Stimulated activated CD4-positive, alpha-beta T cell treated with anti-CD3 and anti-CD28 coated beads, Interleukin-12 subunit alpha, Interleukin-12 subunit beta, amount 100 ng/mL, for 4 hours (primary cell): Measurements from ENCODE around the gene DLX3.

ENCODE experiments used
- DNase-seq: peaks from one replicate; pipeline ENCODE4 v3.0.0-alpha.2; 2020

DLX3 gene

DNA sequence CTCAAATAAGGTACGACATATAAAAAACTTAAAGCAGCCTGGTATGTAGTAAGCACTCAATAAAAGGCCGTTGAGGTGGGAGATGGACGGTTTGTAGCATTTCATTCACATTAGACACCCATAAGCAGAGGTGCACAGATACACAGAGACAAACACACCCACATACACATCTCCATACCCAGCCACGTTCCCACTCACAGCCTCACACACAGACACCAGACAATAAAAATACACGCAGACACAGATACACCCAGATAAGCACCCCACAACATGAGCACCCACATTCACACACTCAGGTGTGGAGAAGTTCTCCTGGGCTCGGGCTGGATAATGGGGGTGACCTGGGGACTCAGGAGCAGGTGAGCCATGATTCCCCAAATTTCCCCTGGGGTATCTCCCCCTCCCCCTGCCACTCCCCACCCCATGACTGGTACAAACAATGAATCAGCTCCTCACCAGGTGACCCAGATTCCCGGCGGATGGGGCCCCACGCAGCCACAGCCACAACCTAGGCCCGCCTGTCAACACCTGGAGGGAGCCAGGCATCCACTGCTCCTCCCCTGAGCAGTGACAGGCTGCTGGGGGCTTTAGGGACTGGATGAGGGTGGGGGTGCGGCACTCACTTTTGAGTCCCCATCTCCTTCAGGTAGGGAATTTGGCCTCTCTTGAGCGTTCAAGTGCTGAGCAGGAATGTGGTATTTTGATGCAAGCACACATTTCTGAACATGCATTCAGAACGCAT is 2.7 kb downstream of the DLX3 start:
- DNase-seq, result no peak

DNA sequence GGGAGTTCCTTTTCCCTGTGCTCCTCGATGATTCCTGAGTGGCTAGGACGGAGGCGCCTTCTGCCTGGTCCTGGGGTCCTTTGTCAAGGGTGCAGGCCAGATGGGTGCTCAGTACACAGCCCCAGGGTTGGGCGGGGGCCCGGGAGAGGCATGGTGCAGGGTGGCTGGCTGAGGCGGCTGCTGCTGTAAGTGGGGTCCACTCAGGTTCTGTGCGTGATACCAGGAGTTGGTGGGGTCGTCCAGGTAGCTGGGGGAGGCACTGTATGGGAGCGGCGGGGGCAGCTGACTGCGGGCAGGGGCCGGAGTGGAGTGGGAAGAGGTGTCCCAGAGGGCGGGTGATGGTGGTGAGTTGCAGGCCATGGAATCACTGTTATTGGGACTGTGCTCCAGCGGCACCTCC is 3.6 kb downstream of the DLX3 start:
- no peak for DNase-seq

DNA sequence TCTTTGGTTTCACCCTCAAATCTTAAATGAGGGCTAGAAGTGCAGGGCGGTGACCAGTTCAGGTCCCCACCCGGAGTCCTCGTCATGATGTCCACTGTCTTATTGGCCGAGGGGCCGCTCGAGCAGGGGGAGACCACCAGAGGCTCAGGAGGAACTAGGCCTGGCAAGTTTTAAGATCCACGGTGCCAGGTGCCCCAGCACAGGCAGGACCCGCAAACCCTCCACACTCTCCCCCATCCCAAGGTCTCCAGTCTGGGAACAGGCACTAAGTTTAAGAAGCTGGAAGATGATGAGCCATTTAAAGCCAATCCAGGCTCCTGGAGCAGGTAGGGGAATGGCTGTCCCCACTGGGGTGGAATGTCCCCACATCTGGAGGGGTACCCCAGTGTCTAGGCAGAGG is 4.1 kb downstream of the DLX3 start:
- DNase-seq, result no peak

DNA sequence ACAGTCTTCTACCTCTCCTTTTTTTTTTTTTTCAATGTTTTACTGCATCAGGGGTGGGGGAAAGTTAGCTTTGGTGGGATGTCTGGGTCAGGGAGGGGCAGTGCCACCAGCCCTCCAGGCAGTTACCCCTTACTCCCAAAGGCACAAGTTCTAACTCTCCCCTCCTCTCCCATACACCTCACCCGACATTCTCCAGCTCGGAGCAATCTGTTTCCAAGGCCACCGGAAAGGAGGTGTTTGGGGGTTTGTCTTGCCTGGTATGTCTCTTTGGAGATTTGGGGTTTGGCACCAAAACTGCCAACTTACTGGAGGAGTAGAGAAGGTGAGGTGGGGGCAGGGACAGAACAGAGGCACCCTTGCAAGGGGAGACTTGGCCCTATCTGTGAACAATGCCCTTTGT is 4.7 kb downstream of the DLX3 start:
- no peak for DNase-seq

DNA sequence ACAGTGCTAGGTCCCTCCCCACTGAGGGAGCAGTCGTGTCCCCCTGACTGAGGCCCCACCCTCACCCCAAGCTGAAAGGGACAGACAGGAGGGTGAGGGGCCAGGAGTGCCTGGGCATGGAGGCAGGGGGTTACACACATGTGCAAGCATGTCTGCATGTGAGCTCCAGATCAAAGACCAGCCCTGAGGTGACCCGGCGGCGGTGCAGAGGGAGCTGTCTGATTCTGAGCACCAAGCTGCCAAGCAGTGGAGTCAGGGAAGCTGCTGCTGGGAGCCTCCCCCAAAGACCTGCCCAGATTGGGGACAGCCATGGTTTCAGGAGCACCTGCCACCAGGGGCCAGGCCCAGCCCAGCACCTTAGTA is 5.5 kb downstream of the DLX3 start:
- no peak for DNase-seq

DNA sequence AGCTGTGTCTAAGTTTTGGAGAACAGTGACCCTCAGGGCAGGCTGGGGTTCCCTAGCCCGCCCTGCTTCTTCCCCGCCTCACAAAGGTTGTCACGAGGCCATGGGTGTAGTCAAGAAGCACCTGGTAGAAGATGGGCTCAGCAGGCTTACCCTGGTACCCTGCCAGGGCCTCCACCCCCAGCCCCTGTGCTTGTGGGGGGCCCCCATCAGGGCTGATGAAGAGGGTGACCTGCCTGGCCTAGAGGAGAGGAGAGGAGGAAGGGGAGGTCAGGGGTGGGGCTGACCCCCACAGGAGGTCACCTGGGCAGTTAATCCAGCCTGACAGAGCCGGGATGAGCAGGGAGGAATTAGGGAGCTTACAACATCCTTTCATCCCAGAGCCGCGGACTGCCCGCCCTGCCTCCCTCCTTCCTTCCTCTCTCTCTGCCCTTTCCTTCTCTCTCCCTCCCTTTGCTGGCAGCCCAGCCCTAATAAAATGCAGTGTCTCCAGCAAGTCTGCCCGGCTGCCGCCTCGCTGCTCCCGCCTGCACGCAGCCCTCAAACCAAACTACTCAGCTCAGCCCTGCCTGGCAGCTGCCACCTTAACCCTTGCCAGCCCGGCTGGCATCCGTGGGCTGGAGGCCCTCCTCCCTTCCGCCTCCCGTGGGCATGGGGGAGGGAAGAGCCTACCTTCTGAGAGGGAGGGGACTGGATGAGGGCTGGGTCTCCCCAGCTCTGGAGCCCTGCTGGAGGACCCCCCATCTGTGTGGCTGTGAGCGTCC is 7.2 kb downstream of the DLX3 start:
- no peak for DNase-seq

DNA sequence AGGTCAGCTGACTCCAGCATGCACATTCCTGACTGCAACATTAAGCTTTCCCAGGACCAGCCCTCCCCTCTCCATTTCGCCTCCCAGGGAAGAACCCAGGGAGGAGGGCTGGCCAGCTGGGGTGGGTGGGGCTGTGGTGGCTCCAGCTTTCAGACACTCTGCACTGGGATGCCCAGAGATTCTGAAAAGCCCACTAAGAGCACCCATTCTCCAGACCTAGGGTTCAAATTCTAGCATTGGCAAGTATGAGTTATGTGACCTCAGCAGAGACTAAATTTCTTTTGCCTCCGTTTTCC is 7.8 kb downstream of the DLX3 start:
- no peak for DNase-seq

DNA sequence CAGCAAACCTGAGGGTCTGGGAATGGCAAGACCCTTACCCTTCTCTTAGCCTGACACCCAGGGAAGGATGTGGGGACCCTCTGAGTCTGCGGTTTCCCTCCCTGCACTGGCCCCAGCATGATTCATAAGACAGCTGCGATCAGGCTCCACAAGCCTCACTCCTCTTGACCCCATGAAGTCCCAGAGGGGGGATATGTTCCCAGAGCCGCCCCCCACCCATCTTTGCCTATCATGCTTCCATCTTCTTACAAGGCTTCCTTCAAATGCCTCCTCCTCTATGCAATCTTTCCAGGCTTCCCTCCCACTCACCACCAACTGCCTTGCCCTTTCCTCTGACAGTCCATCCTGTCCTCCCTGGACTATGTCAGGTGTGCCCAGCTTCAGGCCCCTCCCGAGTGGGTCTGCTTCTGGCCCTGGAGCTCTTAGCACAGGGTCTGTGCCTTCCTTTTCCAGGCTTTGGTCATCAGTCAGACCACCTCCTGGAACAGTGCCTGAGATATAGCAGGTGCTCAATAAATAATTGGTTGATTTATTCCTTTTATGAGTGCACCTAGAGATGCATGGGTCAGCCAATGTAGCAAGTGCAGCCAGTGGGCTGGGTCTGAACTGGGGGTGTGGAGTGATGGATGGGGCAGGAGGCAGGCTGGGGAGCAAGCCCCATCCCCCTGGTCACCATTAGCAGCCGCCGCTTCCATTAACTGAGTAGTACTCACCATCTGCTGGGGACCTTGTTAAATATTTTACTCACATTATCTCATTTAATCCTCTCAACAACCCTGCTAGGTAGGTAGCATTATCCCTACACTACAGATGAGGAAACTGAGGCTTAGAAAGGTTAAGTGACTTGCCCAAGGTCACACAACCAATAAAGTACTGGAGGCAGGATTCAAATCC is 8.4 kb downstream of the DLX3 start:
- DNase-seq, result no peak

DNA sequence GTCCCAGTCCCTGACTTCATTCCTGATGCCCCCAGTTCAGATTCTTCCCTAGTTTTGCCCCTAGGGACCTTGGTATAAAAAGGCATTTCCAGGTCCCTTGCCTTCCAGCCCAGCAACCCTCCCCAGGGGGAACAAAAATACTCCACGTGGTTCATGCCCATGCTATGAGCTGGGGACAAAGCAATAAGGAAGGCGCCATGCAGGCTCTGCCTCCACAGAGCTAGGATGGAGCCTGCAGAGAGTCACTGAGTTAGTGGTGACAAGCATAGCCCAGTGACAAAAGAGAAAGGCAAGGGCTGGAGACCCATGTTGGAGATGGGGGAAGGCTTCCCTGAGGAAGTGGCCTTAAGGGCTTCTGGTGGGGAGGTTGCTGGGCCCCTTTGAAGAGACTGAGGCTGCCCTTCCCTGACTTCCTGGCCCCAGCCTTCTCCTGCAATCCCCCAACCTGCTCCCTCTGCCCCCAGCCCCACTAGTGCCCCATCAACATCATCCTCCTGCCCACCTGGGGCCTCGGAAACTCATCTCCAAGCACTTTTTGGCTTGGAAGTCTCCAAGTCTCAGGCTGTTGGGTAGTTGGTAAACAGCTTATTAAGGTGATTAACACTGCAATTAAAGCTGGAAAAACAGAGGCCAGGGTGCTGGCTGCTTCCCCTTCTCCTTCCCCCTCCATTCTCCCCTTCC is 9.6 kb downstream of the DLX3 start:
- DNase-seq, result no peak

DNA sequence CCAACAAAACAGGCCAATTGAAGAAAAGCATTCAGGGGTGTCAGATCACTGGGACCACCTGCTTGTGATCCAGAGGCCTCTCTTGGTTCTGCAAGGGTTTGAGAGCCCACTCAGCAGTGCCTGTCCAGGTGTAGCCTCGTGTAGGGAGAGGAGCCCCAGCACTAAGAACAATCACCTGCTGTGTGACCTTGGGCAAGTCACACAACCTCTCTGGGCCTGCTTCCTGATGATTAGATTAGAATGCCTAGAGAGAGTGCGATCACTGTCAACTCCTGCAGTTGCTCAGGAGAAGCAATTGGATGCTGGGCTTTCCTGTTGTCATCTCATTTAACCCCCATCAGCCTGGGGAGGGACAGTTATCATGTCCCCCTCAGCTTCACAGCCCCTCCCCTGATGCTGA is 10.2 kb downstream of the DLX3 start:
- no peak for DNase-seq

DNA sequence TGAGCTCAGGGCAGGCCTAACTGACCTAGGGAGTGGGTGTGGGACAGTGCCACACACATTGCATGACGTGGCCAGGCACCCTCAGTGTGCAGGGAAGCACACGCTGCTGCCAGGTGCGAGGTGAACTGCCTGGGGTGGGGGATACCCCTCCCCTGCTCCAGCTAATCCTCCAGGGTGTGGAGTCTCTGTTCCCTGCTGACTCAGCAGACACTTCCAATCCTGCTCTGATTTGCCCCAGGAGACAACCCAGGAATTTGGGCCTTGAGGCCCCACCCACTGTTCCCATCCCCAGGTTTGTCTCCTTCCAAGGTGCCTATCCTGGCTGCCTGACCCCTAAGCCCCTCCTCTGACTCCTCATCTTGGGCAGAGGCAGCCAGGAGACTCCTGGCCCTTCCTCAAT is 10.7 kb downstream of the DLX3 start:
- no peak for DNase-seq

DNA sequence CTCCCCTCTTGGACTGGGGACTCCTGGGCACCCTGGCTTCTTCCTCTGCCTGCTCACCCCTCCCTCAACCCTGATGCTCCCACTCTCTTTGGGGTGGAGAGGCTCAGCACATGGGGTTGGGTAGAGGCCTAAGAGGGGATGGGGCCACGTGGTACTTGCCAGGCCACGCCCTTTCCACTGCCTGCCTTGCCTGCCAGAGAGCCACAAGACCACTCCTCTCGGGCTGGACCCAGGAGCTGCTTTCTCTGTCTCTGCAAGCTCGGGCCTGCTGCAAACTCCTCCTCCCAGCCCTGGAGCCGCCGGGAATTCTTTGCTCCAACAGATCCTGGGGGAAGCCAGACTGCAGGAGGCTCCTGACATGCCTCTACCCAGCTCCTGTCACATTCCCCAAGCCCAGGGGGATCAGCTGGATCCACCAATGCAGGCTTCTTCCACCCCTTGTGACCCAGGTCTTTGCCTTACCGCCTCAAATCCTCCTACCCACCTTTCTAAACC is 14.3 kb downstream of the DLX3 start:
- DNase-seq, result no peak

DNA sequence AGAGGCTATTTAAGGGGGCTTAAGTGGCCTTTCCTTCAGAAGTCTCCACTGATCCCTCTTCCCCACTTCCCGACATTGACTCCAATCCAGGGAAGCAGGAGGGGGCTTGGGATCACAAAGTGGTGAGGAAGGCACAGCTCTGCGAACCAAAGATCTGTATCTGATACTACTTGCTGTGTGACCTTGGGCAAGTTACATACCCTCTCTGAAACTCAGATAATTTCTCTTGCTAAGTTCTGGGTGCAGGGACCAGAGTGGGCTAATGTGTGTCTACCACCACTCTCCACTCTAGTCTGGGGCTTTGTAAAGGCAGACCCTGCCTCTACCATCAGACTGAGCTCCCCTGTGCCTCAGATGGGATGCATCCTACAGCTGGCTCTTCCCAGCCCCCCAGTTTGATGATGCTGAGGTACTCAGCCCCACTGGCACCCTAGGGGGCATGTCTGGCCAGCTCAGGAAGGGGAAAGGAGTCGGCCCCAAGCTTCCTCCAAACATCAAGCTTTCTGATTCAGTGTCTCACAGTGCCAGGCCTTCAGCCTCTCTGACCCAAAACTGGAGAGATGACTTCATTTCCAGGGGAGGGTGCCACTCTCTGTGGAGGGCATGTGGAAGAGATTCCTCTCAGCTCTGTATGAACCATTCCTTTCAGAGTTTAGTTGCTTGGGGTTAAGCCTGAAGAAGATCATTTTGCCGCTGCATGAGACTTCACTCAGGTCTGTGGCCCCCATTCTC is 15.1 kb downstream of the DLX3 start:
- DNase-seq, result no peak

DNA sequence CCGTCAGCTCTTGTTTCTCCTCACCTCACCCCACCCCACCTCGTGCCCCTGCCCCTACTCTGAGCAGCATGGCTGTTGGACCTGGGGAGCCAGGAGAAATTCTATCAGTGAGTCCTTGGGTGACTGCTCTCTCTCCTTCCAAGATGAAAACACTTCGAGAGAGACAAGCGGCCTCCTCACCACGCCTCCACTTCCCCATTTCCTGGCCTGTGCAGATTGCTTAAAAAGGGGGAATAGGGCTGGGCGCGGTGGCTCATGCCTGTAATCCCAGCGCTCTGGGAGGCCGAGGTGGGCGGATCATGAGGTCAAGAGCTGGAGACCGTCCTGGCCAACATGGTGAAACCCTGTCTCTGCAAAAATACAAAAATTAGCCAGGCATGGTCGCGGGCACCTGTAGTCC is 16.5 kb downstream of the DLX3 start:
- no peak for DNase-seq

DNA sequence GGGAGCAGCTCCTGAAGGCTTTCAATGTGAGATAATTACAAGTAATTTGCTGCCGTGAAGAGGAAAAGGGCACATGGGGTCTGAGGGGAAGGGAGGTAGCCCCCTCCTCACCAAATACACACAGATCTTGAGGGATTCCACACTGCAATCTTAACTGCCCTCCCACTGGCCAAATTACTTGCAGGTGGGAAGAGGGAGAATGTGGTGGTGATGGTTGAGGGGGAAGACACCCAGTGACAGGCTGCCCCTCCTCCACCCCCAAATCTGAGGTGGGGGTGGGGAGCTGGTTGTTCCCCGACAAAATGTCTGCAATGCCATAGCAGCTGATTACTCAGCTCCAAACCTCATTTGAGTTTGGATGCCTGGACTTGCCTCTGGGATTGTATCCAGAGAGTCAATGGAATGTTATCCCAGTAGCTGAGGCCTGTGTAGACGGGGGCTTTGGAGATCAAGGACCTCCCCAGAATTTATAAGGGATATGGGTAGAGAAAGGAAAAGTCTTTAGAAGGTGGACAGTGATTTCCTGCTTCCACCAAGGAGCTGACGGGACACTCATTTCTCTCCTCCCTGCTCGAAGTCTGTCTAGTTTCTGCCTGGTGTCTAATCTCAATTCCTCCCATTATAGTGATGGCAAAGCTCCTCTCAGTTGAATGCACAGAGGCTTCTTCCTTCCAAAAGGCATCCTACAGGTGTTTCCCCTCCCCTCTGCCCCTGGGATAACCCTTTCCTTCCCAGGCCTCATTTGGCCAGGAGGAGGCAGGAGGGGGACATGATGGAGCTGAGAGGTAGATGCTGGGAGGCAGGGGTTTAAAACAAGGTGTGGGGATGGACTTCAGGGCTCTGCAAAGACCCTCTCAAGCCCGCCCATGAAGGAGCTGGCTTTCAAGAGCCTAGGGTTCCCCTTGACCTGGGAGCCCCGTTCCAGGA is 17.3 kb downstream of the DLX3 start:
- DNase-seq, result no peak

DNA sequence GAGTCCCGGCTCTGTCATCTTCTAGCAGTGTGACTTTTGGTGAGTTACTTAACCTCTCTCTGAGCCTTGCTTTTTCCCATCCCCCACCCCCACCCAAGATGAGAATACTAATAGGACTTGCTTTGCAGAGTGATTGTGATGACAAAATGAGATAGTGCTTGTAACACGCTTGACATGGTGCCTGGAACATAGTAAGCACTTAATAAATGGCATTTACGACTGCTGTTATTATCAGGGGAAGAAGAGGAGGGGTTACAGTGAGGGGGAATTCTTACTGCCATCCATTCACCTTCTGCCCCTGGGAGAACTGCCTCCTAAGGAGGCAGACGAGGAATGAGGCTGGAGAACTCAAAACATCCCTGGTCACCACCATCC is 18.2 kb downstream of the DLX3 start:
- DNase-seq, result no peak

DNA sequence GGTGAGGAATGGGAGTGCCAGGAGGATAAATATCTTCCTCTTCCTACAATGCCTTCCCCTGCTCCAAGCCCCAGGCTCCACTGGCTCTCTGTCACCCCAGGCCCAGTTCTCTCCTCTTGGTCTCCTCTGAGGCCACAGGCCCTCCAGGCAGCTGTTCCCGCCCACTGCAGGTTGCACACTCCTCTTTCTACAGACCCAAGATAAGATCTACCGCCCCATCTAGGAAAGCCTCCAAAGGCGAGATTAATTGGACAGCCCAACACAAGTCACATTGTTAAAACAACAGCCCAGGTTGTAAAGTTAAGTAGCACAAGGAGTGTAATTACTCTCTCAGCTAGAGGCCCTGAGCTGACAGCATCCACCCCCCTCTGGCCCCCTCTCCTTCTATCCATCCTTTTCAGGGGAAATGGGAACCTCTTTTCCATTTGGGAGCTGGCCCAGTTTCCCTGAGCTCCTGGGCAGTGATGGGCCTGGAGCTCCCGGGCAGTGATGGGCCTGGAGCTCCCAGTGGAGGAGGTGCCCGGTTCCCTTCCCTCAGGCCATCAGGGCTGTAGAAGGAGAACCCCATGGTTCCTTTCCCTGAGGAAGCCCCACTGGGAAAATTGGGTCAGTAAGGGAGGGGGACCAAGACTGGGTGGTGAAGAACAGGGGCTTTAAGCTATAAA is 18.7 kb downstream of the DLX3 start:
- DNase-seq, result no peak

DNA sequence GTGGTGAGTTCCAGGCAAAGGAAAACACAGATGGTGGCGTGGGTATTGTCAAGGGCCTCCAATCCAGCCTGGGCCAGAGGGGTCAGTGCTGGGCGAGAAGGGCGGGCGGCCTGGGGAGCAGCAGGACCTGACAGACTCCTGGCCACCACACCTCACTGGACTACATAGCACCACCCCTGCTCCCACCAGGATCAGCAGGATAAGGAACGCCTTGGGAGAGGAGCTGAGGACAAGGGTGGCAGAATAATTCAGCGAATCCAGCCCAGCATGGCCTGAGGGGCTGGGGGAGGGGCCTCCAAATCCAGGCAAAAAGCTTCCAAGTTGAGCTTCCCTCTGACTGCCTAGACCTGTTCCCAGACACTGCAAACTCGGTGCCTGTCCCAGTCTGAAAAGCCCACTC is 19.5 kb downstream of the DLX3 start:
- DNase-seq, result no peak

DNA sequence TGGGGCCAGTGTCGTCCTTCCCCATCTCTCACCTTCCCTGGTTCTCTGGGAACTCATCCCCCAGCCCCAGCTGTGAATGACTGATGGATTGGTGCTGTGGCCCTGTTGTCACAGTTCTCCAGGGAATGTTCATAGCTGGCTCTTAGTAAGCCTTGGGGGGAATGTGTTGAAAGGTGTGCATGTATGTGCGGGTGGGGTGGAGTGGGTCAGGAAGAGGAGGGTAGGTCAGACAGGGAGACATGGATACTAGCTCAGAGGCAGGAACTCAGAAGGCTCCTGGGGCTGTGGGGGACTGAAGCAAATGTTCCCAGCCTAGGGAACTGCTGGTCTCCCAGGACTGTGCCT is 21.8 kb downstream of the DLX3 start:
- no peak for DNase-seq

DNA sequence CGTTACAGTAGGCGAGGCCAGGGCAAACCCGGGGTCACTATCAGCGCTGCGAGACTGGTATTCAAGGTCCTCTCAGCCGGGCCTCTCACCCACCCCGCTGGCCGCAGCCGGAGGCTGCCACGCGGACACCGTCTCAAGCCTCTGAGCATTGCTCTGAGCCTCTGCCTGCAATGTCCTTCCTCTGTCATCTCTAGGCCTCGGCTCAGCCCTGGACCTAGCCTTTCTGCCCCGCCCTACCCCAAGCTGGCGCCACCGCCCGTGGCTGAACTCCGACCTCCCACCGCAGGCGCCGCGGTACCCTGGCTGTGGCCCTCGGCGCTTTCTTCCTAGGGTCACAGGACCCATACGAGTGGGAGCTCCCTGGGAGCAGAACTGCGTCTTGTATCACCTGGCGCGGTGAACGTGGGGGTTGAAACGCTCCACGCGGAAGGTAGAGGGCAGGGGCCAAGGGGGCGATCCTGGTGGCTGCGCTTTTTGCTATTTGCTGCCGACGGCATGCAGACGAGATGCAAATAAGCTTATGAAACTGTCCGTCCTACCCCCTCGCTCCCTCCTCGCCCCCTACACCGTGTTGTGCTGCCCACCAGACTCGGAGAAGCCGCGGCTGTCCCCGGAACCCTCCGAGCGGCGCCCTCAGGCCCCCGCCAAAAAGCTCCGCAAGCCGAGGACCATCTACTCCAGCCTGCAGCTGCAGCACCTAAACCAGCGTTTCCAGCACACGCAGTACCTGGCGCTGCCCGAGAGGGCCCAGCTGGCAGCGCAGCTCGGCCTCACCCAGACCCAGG is 22.3 kb downstream of the DLX3 start:
- DNase-seq, result no peak
